Aorta (tissue), 5 donors: ENCODE measurements around the gene RASSF5. TPM values are rescaled to one million over a fixed set of nuclear protein-coding genes. Genes with fewer than 3 reads are reported as not detected.

Experiments
- ATAC-seq: fragments of 200-7000 bp; cut with Tn5 transposase; one replicate; pipeline ENCODE4 v1.9.1; 2022; ENCODE audit warnings: moderate library complexity; ENCODE audit not compliant: low FRiP score
- DNase-seq, 2 donors: peaks; one replicate each; pipeline ENCODE4 v3.0.0-alpha.2; 2020
- H3K27ac ChIP-seq, 2 donors: one replicate each; pipeline ENCODE4 v1.5.1; 2013; ENCODE audit warnings: low read length in 2 of 2, mild to moderate bottlenecking in 2 of 2, moderate library complexity in 2 of 2, control low read depth in 1 of 2, inconsistent platforms in 1 of 2, low read depth in 1 of 2
- H3K27me3 ChIP-seq, 2 donors: one replicate each; pipeline ENCODE4 v1.6.1; 2013; ENCODE audit warnings: control low read depth in 1 of 2, low read length in 1 of 2, mild to moderate bottlenecking in 1 of 2, moderate library complexity in 1 of 2; ENCODE audit not compliant: insufficient read depth in 2 of 2, control insufficient read depth in 1 of 2
- H3K36me3 ChIP-seq, 2 donors: one replicate each; pipeline ENCODE4 v1.6.1; 2013; ENCODE audit warnings: control low read depth in 1 of 2, low read length in 1 of 2, mild to moderate bottlenecking in 1 of 2; ENCODE audit not compliant: insufficient read depth in 2 of 2, control insufficient read depth in 1 of 2
- H3K4me1 ChIP-seq, 2 donors: one replicate each; pipeline ENCODE4 v1.6.1; 2013; ENCODE audit warnings: low read length in 2 of 2, control low read depth in 1 of 2, mild to moderate bottlenecking in 1 of 2, moderate library complexity in 1 of 2; ENCODE audit not compliant: insufficient read depth in 2 of 2, control insufficient read depth in 1 of 2
- H3K4me3 ChIP-seq, 2 donors: one replicate each; pipeline ENCODE4 v1.5.1; 2013; ENCODE audit warnings: low read length in 2 of 2, control low read depth in 1 of 2, mild to moderate bottlenecking in 1 of 2
- H3K9me3 ChIP-seq: one replicate; pipeline ENCODE4 v1.6.1; 2013; ENCODE audit warnings: mild to moderate bottlenecking, low read length; ENCODE audit not compliant: control insufficient read depth
- WGBS, 2 donors: extraction: QIAGEN DNeasy Blood & Tissue Kit; methylation state at CpG; one replicate each; pipeline ENCODE4 v1.1.7; 2013; 5-methylcytosine and 5-hydroxymethylcytosine counted together
- intact Hi-C, 2 donors: fragments of 100-400 bp; cut with DNase I; formaldehyde crosslinking; loops; one replicate each; pipeline versions ENCODE4 v1.14.2 to v1.15.0; 2022
- polyA plus RNA-seq, 2 donors: library from polyadenylated mRNA; stranded (reverse); fragments of 200-250 nt; gene quantifications; one replicate each; pipeline ENCODE4 v1.2.3, GENCODE V29; 2013
- total RNA-seq, 2 donors: library from RNA; stranded (reverse); fragmentation: NEBNext Ultra II Directional; extraction: Animal tissue kit (Norgen Biotek cat#: 25700); gene quantifications; one replicate each; pipeline ENCODE4 v1.2.1, GENCODE V29; 2021
- donor health status: healthy with polysubstance abuse.
- donor health status: Bipolar disorder and iron deficiency.
- donor health status: DM: no; HTN: no; CAD: no.
- donor health status: DM: no; HTN: no; CAD: no.
- donor health status: DM: yes; HTN: yes; CAD: no.

Gene RASSF5
- total and polyA plus RNA-seq, 4 donors: 2.1 to 18.2 (median 9.9) TPM

- DNase-seq (no peak), ATAC-seq (no peak)
- Histone ChIP-seq H3K36me3 (no peaks in the 10 kb centered on the region), H3K27me3 (no peaks in the 10 kb centered on the region), H3K4me3 (peak overlapping the region in 1 of 2 donors; percentile 8), H3K4me1 (no peaks in the 10 kb centered on the region), H3K9me3 (no peaks in the 10 kb centered on the region), H3K27ac (no peak overlapping the region)
- WGBS, 2 donors: 77 to 80% methylated on average over 14 of the region's 14 CpGs
- intact Hi-C loops: no loop called here
These were observed 50.5 kb downstream of the RASSF5 start for GRCh38 chr1:206557636-206558473.

GRCh38 chr1:206558794-206559671 lies 51.7 kb downstream of the RASSF5 start:
- H3K27me3 ChIP-seq: no peaks in the 10 kb centered on the region
- H3K4me3 ChIP-seq: no peak overlapping the region
- intact Hi-C loops: no loop called here
- H3K27ac ChIP-seq: no peak overlapping the region
- no peak for DNase-seq
- 90 to 96% methylated on average over 6 of the region's 6 CpGs for WGBS, 2 donors
- no peak for ATAC-seq
- no peaks in the 10 kb centered on the region for H3K4me1 ChIP-seq
- H3K9me3 ChIP-seq: no peaks in the 10 kb centered on the region
- no peaks in the 10 kb centered on the region for H3K36me3 ChIP-seq

GRCh38 chr1:206559672-206559995 lies 52.3 kb downstream of the RASSF5 start:
- Histone ChIP-seq H3K27me3 (no peaks in the 10 kb centered on the region), H3K4me1 (no peaks in the 10 kb centered on the region), H3K9me3 (no peaks in the 10 kb centered on the region), H3K4me3 (no peak overlapping the region), H3K27ac (no peak overlapping the region), H3K36me3 (no peaks in the 10 kb centered on the region)
- intact Hi-C loops: no loop called here
- ATAC-seq: no peak
- no peak for DNase-seq
- 93 to 95% methylated on average over 5 of the region's 5 CpGs for WGBS, 2 donors

- 79 to 87% methylated on average over 10 of the region's 10 CpGs for WGBS, 2 donors
- Histone ChIP-seq H3K36me3 (no peaks in the 10 kb centered on the region), H3K4me1 (no peaks in the 10 kb centered on the region), H3K27ac (no peak overlapping the region), H3K9me3 (no peaks in the 10 kb centered on the region), H3K4me3 (no peak overlapping the region), H3K27me3 (no peaks in the 10 kb centered on the region)
- intact Hi-C loops: no loop called here
- ATAC-seq (no peak), DNase-seq (no peak)
These were observed 52.8 kb downstream of the RASSF5 start for GRCh38 chr1:206560007-206560716.

- no peak for DNase-seq
- Histone ChIP-seq H3K36me3 (no peaks in the 10 kb centered on the region), H3K9me3 (no peaks in the 10 kb centered on the region), H3K27ac (no peak overlapping the region), H3K4me3 (no peak overlapping the region), H3K4me1 (no peaks in the 10 kb centered on the region), H3K27me3 (no peaks in the 10 kb centered on the region)
- no peak for ATAC-seq
- WGBS, 2 donors: 76 to 88% methylated on average over 1 of the region's 1 CpG
- intact Hi-C loops: no loop called here
These were observed 56.3 kb downstream of the RASSF5 start for GRCh38 chr1:206563367-206564207.

- Histone ChIP-seq H3K27me3 (no peaks in the 10 kb centered on the region), H3K4me1 (no peaks in the 10 kb centered on the region), H3K9me3 (no peaks in the 10 kb centered on the region), H3K27ac (no peak overlapping the region), H3K4me3 (no peak overlapping the region), H3K36me3 (no peaks in the 10 kb centered on the region)
- intact Hi-C loops: no loop called here
- ATAC-seq: no peak
- DNase-seq: no peak
- WGBS, 2 donors: 80 to 88% methylated on average over 4 of the region's 4 CpGs
These were observed 58.7 kb downstream of the RASSF5 start for GRCh38 chr1:206565995-206566394.

GRCh38 chr1:206566999-206567398 lies 59.7 kb downstream of the RASSF5 start:
- Histone ChIP-seq H3K4me3 (no peak overlapping the region), H3K27me3 (no peaks in the 10 kb centered on the region), H3K27ac (no peak overlapping the region), H3K36me3 (no peaks in the 10 kb centered on the region), H3K4me1 (no peaks in the 10 kb centered on the region), H3K9me3 (no peaks in the 10 kb centered on the region)
- intact Hi-C loops: no loop called here
- ATAC-seq (no peak), DNase-seq (no peak)
- WGBS, 2 donors: 96 to 98% methylated on average over 4 of the region's 4 CpGs

- 92 to 96% methylated on average over 10 of the region's 10 CpGs for WGBS, 2 donors
- Histone ChIP-seq H3K9me3 (no peaks in the 10 kb centered on the region), H3K27me3 (no peaks in the 10 kb centered on the region), H3K27ac (no peak overlapping the region), H3K4me1 (no peaks in the 10 kb centered on the region), H3K4me3 (no peak overlapping the region), H3K36me3 (no peaks in the 10 kb centered on the region)
- no peak for DNase-seq
- ATAC-seq: peak; percentile 9
- intact Hi-C loops: no loop called here
These were observed 60.9 kb downstream of the RASSF5 start for GRCh38 chr1:206568256-206568655.
